GM18951 (cell line): ENCODE results near the gene SMIM10.
"Not testable (repeated sequence)": the region's sequence is repeated elsewhere in the genome, so short reads cannot be mapped to it uniquely, and the experiment has no call there.

Experiments used
- POLR2A ChIP-seq: IDR thresholded peaks from 4 replicates; pipeline ENCODE4 v1.6.1; 2011; ENCODE audit warnings: mild to moderate bottlenecking; ENCODE audit not compliant: insufficient read length, insufficient read depth; ENCODE audit errors: extremely low read depth
- in situ Hi-C: fragments of 300-500 bp; cut with MboI; formaldehyde crosslinking; loops from one replicate; pipeline ENCODE4 v1.12.0; 2022; ENCODE audit warnings: low sequenced_read_pairs, mixed read lengths, inconsistent platforms; ENCODE audit not compliant: unreplicated experiment

SMIM10 gene

DNA sequence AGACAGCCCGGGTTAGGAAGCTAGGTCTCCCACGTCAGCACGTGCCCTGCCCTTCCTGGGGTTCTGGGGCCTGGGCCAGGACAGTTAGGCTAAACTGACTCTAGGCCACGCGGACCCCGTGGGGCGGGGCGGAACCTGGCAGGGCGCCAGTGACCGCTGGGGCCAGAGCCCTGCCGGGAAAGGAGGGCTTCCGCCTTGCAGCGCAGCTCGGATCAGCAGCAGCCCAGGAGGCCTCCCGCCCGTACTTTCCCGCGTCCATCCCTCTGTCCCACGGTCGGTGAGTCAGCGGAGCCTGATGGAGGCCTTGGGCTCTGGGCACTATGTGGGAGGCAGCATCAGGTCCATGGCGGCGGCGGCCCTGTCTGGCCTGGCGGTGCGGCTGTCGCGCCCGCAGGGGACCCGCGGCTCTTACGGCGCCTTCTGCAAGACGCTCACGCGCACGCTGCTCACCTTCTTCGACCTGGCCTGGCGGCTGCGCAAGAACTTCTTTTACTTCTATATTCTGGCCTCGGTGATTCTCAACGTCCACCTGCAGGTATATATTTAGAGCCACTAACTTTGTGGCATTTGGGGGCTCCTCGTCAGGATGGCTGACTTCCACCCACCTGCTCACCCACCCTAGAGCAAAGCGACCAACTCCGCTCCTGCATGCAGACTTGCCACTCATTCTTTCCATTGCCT, at the start of gene SMIM10:
Gene SMIM10 (plus strand): TSS at position 191 of the 681 bp plus-strand sequence. CDS start 105 bp downstream, at position 296.
- no peak for TF ChIP-seq POLR2A
- in situ Hi-C loops, result no loop called here

DNA sequence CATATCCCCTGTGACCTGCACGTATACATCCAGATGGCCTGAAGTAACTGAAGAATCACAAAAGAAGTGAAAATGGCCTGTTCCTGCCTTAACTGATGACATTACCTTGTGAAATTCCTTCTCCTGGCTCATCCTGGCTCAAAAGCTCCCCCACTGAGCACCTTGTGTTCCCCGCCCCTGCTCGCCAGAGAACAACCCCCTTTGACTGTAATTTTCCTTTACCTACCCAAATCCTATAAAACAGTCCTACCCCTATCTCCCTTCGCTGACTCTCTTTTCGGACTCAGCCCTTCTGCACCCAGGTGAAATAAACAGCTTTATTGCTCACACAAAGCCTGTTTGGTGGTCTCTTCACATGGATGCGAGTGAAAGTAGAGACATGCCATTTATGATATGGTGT, 44.4 kb upstream of the SMIM10 start:
- in situ Hi-C loops, result not testable (repeated sequence)

DNA sequence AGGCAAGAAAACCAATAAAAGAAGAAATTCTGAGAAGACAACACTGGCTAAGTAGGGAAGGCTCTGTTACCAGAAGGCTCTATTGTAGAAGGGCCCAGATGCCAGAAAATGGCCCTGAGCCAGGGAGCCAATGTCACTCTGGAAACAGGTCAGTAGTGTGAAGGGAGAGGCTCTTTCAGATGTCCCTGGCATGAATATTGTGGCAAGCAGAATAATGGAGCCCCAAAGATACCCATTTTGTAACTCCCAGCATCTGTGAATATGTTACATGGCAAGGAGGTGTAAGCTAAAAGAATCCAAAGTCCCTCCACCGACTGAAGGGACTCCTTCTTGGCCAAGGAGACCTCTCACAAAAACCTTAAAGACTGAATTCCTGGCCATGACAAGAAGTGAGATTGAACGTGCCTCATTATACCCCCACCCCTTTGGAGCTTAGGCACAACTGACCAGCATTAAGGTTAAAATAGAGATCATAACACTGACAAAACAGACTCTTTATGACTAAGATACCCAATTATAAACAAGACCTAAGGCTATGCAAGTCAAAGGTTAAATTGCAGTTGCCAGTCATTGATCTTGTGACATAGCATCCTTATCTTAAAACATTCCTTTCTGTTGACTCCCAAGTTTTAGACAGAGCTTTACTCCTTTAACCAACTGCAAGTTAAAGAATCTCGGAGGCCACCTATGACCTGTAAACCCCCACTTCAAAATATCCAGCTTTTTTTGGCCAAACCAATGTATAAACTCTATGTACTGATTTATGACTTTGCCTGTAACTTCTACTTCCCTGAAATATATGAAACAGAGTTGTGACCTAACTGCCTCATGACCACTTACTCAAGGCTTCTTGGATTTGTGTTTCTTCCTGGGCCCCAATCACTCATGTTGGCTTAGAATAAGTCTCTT, 42.2 kb upstream of the SMIM10 start:
- in situ Hi-C loops, result no loop called here
- TF ChIP-seq POLR2A, result no peak

DNA sequence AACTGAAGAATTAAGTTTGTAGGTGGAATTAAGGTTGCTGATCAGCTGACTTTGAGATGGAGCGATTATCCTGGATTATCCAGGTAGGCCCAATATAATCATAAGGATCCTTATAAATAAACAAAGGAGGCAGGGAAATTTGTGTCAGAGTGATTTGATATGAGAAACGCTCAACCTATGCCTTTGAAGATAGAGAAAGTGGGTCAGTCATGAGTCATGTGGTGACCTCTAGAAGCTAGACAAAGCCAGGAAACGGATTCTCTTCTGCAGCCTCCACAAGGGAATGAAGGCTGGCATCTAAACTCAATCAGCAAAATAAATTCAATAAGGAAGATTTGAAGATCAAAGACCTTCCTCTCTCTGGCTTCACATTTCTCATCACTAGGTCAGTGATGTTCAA, 41.5 kb upstream of the SMIM10 start:
- TF ChIP-seq POLR2A, result no peak
- in situ Hi-C loops, result no loop called here

DNA sequence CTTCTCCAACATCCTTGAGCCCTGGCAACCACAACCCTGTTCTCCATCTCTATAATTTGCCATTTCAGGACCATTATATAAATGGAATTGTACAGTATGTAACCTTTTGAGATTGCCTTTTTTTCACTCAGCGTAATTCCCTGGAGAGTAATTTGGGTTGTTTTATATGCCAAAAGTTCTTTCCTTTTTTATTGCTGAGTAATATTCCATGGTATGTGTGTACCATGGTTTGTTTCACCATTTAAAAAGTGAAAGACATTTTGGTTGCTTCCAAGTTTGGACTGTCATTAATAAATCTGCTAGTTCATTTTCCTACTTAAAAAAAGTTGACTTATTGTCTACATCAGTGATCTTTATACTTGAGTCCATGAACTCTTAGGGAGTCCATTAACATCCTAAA, 33.0 kb upstream of the SMIM10 start:
- in situ Hi-C loops, result no loop called here
- TF ChIP-seq POLR2A, result no peak

DNA sequence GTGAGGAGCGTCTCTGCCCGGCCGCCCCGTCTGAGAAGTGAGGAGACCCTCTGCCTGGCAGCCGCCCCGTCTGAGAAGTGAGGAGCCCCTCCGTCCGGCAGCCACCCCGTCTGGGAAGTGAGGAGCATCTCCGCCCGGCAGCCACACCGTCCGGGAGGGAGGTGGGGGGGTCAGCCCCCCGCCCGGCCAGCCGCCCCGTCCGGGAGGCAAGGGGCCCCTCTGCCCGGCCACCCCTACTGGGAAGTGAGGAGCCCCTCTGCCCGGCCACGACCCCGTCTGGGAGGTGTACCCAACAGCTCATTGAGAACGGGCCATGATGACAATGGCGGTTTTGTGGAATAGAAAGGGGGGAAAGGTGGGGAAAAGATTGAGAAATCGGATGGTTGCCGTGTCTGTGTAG, 30.4 kb upstream of the SMIM10 start:
- in situ Hi-C loops, result not testable (repeated sequence)

DNA sequence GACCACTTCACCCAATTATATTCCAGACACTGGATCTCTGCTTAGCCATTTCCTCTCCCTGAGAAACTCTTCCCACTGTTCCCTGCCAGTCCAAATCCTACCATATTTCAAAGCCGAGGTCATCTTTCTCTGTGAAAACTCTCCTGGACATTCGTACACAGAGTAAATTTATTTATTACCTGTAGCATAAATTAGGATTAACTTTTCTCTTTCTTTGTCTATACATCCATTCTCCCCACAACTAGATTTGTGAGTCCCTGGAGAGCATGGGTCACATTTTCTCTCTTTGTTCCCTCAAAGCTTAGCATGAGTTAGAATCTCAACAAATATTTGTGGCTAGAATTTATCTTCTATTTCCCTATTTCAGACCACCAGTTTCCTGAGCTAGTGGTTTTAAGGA, 27.8 kb upstream of the SMIM10 start:
- in situ Hi-C loops, result no loop called here
- no peak for TF ChIP-seq POLR2A

DNA sequence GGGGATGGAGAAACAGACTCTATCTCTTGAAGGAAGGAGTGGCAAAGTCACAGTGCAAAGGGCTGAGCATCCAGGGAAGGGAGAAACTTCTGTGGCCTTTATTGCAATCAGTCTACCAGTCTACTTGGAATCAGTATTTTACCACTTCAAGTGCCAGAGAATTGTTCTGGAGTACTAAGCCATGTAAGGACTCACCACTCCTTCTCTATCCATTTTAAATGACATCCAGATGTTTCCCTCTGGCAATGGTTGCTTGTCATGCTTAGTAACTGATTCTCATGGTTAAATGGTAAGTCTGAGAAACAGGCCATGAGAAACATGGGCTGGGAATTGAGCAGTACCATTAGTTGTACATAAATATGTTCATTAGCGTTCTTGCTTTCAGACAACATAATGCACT, 21.1 kb upstream of the SMIM10 start:
- no peak for TF ChIP-seq POLR2A
- in situ Hi-C loops, result no loop called here

DNA sequence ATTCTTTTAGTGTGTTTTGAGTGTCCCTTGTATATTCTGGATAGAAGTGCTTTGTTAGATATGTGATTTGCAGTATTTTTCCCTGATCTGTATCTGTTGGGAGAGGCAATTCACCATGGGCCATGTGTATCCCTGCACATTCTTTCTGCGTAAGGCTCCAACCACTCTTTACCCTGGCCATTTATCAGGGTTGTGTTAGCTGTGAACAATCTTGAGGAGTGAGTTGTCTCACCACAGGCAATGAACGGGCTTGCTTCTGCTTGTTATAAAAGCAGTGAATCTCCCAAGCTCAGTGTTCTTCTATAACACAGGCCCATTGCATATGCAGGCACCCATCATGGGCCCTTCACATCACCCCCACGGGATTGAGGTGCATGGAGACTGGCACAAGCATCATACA, 18.9 kb upstream of the SMIM10 start:
- in situ Hi-C loops, result no loop called here
- TF ChIP-seq POLR2A, result no peak

DNA sequence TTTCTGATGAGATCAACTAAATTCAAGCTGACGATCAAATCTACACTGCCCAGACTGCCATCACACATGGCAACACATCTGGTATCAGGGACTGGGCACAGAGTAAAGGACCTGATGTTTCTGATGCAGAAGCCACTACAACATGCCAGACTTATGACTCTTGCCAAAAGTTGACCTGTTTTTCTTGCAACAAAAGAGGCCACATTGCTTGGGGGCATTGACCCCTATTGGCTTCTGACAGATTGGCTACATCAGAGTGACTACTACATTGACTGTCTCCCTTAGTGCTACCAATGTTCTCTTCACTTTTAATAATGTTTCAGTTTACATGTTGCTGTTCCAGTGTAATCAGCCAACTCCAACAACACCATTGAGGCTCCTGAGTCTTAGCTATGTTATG, 15.3 kb upstream of the SMIM10 start:
- no peak for TF ChIP-seq POLR2A

DNA sequence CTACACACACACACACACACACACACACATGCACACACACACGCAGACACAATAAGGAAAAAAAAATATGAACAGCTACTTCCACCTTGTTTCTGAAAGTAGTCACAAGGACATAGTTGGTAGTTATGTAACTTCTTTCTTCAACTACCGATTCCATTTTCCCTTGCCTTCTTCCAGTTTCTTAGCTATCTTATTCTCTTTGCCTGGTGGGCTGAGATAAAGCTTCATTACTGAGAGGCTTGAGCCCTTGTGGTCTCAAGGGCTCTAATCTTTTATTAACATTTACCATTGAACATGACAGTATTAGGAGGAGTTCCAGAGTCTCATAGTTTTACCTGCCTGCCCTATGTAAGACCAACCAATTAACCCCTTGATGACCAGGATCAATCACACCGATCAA, 8.9 kb upstream of the SMIM10 start:
- no peak for TF ChIP-seq POLR2A

More for the DNA sequence above, 15.3 kb upstream of the SMIM10 start:
- in situ Hi-C loops, result no loop called here

DNA sequence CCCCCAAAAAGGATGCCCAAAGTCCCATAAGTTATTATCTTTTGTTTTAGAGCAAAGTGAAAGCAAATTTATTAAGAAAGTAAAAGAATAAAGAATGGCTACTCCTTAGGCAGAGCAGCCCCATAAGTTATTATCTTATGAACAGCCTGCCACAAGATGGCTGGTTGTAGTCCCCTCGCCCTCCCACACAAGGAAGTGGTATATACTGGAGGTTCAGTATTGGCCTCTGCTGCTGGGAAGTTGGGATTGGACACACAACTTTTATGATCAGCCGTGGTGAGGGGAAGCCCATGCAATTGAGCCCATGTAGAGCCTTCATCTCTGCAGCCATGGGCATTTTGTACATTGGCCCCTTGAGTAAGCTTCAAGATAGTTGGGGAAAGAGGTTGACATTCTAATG, 8.0 kb upstream of the SMIM10 start:
- no peak for TF ChIP-seq POLR2A
- in situ Hi-C loops, result no loop called here

More for the DNA sequence above, 8.9 kb upstream of the SMIM10 start:
- in situ Hi-C loops, result no loop called here

DNA sequence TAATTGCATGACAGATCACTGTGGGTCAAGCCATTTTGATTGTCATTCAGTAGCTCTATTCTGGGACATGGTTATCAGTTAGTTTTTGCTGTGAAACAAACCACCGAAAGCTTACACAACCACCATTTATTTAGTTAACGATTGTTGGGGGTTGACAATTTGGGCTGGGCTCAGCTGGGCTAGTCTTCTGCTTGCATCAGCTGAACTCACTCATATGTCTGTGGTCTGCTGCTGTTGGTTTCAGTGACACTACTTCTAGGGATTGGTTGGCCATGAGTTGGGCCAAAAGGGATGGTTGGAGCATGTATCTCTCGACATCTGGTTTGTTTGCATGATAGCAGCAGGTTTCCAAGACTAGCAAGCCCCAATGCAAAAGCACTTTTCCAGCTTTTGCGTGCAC, 5.3 kb upstream of the SMIM10 start:
- no peak for TF ChIP-seq POLR2A
- in situ Hi-C loops, result no loop called here

DNA sequence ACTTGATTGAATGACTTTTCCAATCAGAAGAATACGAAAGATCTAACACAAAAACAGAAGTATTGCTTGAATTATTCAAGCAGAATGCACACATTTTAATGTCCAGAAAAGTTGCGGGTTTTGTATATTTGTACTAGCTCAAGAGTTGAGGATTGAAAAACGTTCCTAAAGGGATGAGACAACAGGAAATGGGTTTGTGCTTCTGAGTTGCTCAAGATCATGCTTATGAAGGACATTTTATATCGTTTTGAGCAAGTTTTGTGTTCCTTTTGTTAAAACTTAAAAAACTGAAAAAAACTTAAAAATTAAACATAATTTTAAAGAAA, 353 bp upstream of the SMIM10 start:
- no peak for TF ChIP-seq POLR2A
- in situ Hi-C loops, result no loop called here
